GM21723 (cell line): ENCODE measurements around the gene EGR1.
"Not testable (repeated sequence)": the region's sequence is repeated elsewhere in the genome, so short reads cannot be mapped to it uniquely, and the experiment has no call there.

Experiments used
- ATAC-seq: cut with Tn5 transposase; IDR thresholded peaks from one replicate; pipeline ENCODE4 v1.9.1; 2021; ENCODE audit warnings: mild to moderate bottlenecking, moderate library complexity; ENCODE audit not compliant: unreplicated experiment

The EGR1 gene

GRCh38 chr5:138468966-138469539, 3.8 kb downstream of the EGR1 start:
- no peak for ATAC-seq

GRCh38 chr5:138469540-138470321, 4.5 kb downstream of the EGR1 start:
- no peak for ATAC-seq

- ATAC-seq: no peak
Measured at GRCh38 chr5:138470322-138471051, 5.2 kb downstream of the EGR1 start.

GRCh38 chr5:138471052-138471361, 5.7 kb downstream of the EGR1 start:
- no peak for ATAC-seq

- no peak for ATAC-seq
Measured at GRCh38 chr5:138472353-138472752, 7.1 kb downstream of the EGR1 start.

- not testable (repeated sequence) for ATAC-seq
Measured at GRCh38 chr5:138473151-138473550, 7.9 kb downstream of the EGR1 start.

- ATAC-seq: no peak
Measured at GRCh38 chr5:138476918-138477317, 11.6 kb downstream of the EGR1 start.

- ATAC-seq: no peak
Measured at GRCh38 chr5:138482638-138483037, 17.4 kb downstream of the EGR1 start.

GRCh38 chr5:138488481-138488945, 23.2 kb downstream of the EGR1 start:
- no peak for ATAC-seq

GRCh38 chr5:138489683-138490061, 24.4 kb downstream of the EGR1 start:
- ATAC-seq: no peak

- no peak for ATAC-seq
Measured at GRCh38 chr5:138490648-138491283, 25.5 kb downstream of the EGR1 start.

GRCh38 chr5:138491284-138491648, 26.0 kb downstream of the EGR1 start:
- no peak for ATAC-seq

- peak; percentile 98 for ATAC-seq
Measured at GRCh38 chr5:138491669-138492559, 26.6 kb downstream of the EGR1 start.

GRCh38 chr5:138492560-138493045, 27.3 kb downstream of the EGR1 start:
- no peak for ATAC-seq

- ATAC-seq: no peak
Measured at GRCh38 chr5:138495351-138495750, 30.1 kb downstream of the EGR1 start.

- no peak for ATAC-seq
Measured at GRCh38 chr5:138498376-138498775, 33.1 kb downstream of the EGR1 start.

GRCh38 chr5:138502121-138502520, 36.8 kb downstream of the EGR1 start:
- ATAC-seq: no peak

- ATAC-seq: no peak
Measured at GRCh38 chr5:138502521-138502920, 37.2 kb downstream of the EGR1 start.

GRCh38 chr5:138503487-138504270, 38.4 kb downstream of the EGR1 start:
- no peak for ATAC-seq

- ATAC-seq: no peak
Measured at GRCh38 chr5:138504799-138505198, 39.5 kb downstream of the EGR1 start.
